ENCODE data around the gene SKOR1. TPM values are rescaled to one million over a fixed set of nuclear protein-coding genes. Genes with fewer than 3 reads are reported as not detected.

The SKOR1 gene
- total RNA-seq, 2 experiments from 2014 or later, result 0.07 to 0.15 TPM

GRCh38 chr15:67783303-67783702 lies 42.0 kb upstream of the SKOR1 start:
- no peaks in the 10 kb centered on the region for H3K36me3 Mint-ChIP-seq (ENCODE audit: low read depth)
- DNase-seq, result peak; percentile 65
- CTCF ChIA-PET, result interaction anchor here (0.8 to 2.2 kb wide), 3 partner anchors 12 to 211 kb away, joined by 3 to 6 read pairs (median 3); no protein-coding TSS in a partner anchor
- no peak overlapping the region for H3K4me3 Mint-ChIP-seq
- no peaks in the 10 kb centered on the region for H3K27me3 Mint-ChIP-seq (ENCODE audit: low read depth)
- intact Hi-C loops (cut with micrococcal nuclease), result loop anchor here (1.0 kb wide), 1 partner anchor 49 kb away; no protein-coding TSS in a partner anchor
- no peak overlapping the region for H3K27ac Mint-ChIP-seq
- no peaks in the 10 kb centered on the region for H3K9me3 Mint-ChIP-seq
- H3K4me1 Mint-ChIP-seq (ENCODE audit: low read depth), result peaks cover 15% of the 10 kb centered on the region

- intact Hi-C loops (cut with micrococcal nuclease), result no loop called here
- CTCF ChIA-PET, result interaction anchor here (0.6 to 2.2 kb wide), 2 partner anchors 52 to 411 kb away, joined by 3 to 6 read pairs; no protein-coding TSS in a partner anchor
- H3K9me3 Mint-ChIP-seq, result no peaks in the 10 kb centered on the region
- H3K36me3 Mint-ChIP-seq (ENCODE audit: low read depth), result no peaks in the 10 kb centered on the region
- DNase-seq, result no peak
- no peaks in the 10 kb centered on the region for H3K27me3 Mint-ChIP-seq (ENCODE audit: low read depth)
- H3K27ac Mint-ChIP-seq, result no peak overlapping the region
- H3K4me1 Mint-ChIP-seq (ENCODE audit: low read depth), result peaks cover 15% of the 10 kb centered on the region
- H3K4me3 Mint-ChIP-seq, result no peak overlapping the region
These were observed 41.1 kb upstream of the SKOR1 start for GRCh38 chr15:67784090-67784781.

GRCh38 chr15:67784856-67785430 lies 40.4 kb upstream of the SKOR1 start:
- DNase-seq, result no peak
- H3K27me3 Mint-ChIP-seq (ENCODE audit: low read depth), result no peaks in the 10 kb centered on the region
- no peaks in the 10 kb centered on the region for H3K9me3 Mint-ChIP-seq
- intact Hi-C loops (cut with micrococcal nuclease), result no loop called here
- CTCF ChIA-PET, result interaction anchor here (0.6 to 2.2 kb wide), 2 partner anchors 51 to 412 kb away, joined by 3 to 6 read pairs; no protein-coding TSS in a partner anchor
- no peak overlapping the region for H3K4me3 Mint-ChIP-seq
- H3K36me3 Mint-ChIP-seq (ENCODE audit: low read depth), result no peaks in the 10 kb centered on the region
- peaks cover 15% of the 10 kb centered on the region for H3K4me1 Mint-ChIP-seq (ENCODE audit: low read depth)
- no peak overlapping the region for H3K27ac Mint-ChIP-seq

DNA sequence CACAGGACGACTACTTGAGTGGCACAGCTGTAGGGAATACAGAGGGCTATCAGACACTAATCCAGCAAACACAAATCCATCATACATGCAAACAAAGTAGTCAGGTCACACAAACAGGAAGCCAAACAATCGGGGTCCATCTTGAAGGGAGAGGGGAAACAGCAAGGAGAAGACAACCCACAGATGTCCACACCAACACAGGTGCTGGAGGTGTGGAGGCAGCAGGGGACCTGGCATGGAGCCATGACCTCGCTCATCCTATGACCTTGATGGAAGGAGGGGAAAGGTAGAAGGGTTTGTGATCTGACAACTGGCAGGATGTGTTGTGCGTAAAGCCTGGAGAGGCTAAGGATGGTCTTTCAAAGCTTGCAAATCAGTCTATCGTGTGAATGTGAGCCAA lies 39.9 kb upstream of the SKOR1 start:
- no peaks in the 10 kb centered on the region for H3K36me3 Mint-ChIP-seq (ENCODE audit: low read depth)
- intact Hi-C loops (cut with micrococcal nuclease), result no loop called here
- H3K4me3 Mint-ChIP-seq, result no peak overlapping the region
- H3K4me1 Mint-ChIP-seq (ENCODE audit: low read depth), result peaks cover 15% of the 10 kb centered on the region
- no peaks in the 10 kb centered on the region for H3K27me3 Mint-ChIP-seq (ENCODE audit: low read depth)
- no peaks in the 10 kb centered on the region for H3K9me3 Mint-ChIP-seq
- CTCF ChIA-PET, result interaction anchor here (2.2 kb wide), 1 partner anchor 51 kb away, joined by 6 read pairs; no protein-coding TSS in a partner anchor
- DNase-seq, result no peak
- H3K27ac Mint-ChIP-seq, result no peak overlapping the region

DNA sequence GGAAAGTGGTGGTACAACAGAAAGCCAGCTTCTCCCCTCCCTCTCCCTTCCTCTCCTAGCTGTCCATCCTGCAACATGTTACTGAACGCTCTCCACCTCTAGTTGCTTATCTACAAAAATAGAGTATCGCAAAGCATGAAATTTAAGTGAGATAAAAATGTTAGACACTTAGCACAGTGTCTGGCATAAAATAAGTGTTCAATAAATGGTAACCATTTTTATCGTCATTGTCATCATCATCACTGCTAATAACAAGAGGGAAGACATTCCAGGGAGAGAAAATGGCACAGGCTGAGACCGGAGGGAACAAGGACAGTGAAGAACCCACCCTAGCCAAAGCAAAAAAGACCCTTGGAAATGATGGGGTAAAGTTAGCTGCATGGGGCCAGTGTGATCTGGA lies 38.7 kb upstream of the SKOR1 start:
- no peaks in the 10 kb centered on the region for H3K27me3 Mint-ChIP-seq (ENCODE audit: low read depth)
- H3K4me3 Mint-ChIP-seq, result no peak overlapping the region
- intact Hi-C loops (cut with micrococcal nuclease), result no loop called here
- CTCF ChIA-PET, result interaction anchor here (0.6 kb wide), 1 partner anchor 91 kb away, joined by 3 read pairs; no protein-coding TSS in a partner anchor
- H3K9me3 Mint-ChIP-seq, result no peaks in the 10 kb centered on the region
- no peak for DNase-seq
- H3K4me1 Mint-ChIP-seq (ENCODE audit: low read depth), result peaks cover 15% of the 10 kb centered on the region
- no peak overlapping the region for H3K27ac Mint-ChIP-seq
- H3K36me3 Mint-ChIP-seq (ENCODE audit: low read depth), result no peaks in the 10 kb centered on the region

- H3K36me3 Mint-ChIP-seq (ENCODE audit: low read depth), result peaks cover 7% of the 10 kb centered on the region
- H3K4me3 Mint-ChIP-seq, result no peak overlapping the region
- H3K27me3 Mint-ChIP-seq (ENCODE audit: low read depth), result no peaks in the 10 kb centered on the region
- no peak for DNase-seq
- intact Hi-C loops (cut with micrococcal nuclease), result no loop called here
- H3K4me1 Mint-ChIP-seq (ENCODE audit: low read depth), result peaks cover 6% of the 10 kb centered on the region
- CTCF ChIA-PET, result interaction anchor here (1.2 kb wide), 1 partner anchor 47 kb away, joined by 4 read pairs; no protein-coding TSS in a partner anchor
- H3K9me3 Mint-ChIP-seq, result no peaks in the 10 kb centered on the region
- no peak overlapping the region for H3K27ac Mint-ChIP-seq
These were observed 36.3 kb upstream of the SKOR1 start for GRCh38 chr15:67788986-67789385.

- Mint-ChIP-seq H3K9me3 (peaks cover 5% of the 10 kb centered on the region), H3K27me3 (ENCODE audit: low read depth) (no peaks in the 10 kb centered on the region), H3K4me1 (ENCODE audit: low read depth) (no peaks in the 10 kb centered on the region), H3K4me3 (no peak overlapping the region), H3K36me3 (ENCODE audit: low read depth) (peaks cover 20% of the 10 kb centered on the region), H3K27ac (no peak overlapping the region)
- DNase-seq, result no peak
- CTCF ChIA-PET, result no interaction called here
- intact Hi-C loops (cut with micrococcal nuclease), result no loop called here
These were observed 34.5 kb upstream of the SKOR1 start for GRCh38 chr15:67790610-67791319.

- DNase-seq, result no peak
- Mint-ChIP-seq H3K4me3 (no peak overlapping the region), H3K9me3 (peaks cover 5% of the 10 kb centered on the region), H3K4me1 (ENCODE audit: low read depth) (no peaks in the 10 kb centered on the region), H3K36me3 (ENCODE audit: low read depth) (peaks cover 20% of the 10 kb centered on the region), H3K27me3 (ENCODE audit: low read depth) (no peaks in the 10 kb centered on the region), H3K27ac (no peak overlapping the region)
- intact Hi-C loops (cut with micrococcal nuclease), result no loop called here
- CTCF ChIA-PET, result no interaction called here
These were observed 32.9 kb upstream of the SKOR1 start for GRCh38 chr15:67792250-67792942.

DNA sequence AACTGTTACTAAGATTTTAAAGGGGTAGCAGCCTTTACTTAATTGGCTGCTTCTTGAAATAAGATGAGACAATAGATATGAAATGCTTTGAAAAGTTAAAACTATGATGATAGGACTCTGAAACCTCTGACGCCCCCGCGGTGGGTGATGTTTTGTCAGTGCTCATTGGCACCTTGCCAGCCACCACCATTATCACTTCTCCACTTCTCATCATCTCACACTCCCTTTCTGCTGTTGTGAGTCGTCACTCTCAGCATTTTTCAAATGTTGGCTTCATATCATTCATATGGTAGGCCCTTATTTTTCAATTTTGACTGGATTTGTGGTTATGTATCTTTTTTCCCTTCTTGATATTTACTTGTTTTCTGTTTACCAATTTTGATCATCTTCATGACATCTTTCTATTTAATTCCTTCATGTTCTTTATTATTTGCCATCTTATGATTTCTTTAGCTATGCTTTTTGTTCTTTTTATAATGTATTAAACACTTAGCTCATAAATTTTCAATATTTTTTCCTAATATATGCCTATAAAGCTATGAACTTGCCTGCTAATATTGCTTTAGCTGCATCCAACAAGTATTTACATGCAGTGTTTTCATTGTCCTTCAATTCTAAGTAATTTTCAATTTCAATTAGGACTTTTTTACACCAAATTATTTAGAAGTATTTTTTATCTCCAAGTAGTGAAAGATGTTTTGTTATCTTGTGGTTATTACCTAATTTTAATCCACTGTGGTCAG lies 30.3 kb upstream of the SKOR1 start:
- CTCF ChIA-PET, result no interaction called here
- H3K36me3 Mint-ChIP-seq (ENCODE audit: low read depth), result peaks cover 20% of the 10 kb centered on the region
- DNase-seq, result peak; percentile 33
- H3K9me3 Mint-ChIP-seq, result peaks cover 5% of the 10 kb centered on the region
- H3K4me3 Mint-ChIP-seq, result no peak overlapping the region
- H3K27me3 Mint-ChIP-seq (ENCODE audit: low read depth), result no peaks in the 10 kb centered on the region
- no peak overlapping the region for H3K27ac Mint-ChIP-seq
- no peaks in the 10 kb centered on the region for H3K4me1 Mint-ChIP-seq (ENCODE audit: low read depth)
- intact Hi-C loops (cut with micrococcal nuclease), result no loop called here

GRCh38 chr15:67796196-67797127 lies 28.8 kb upstream of the SKOR1 start:
- intact Hi-C loops (cut with micrococcal nuclease), result no loop called here
- H3K27ac Mint-ChIP-seq, result no peak overlapping the region
- no peaks in the 10 kb centered on the region for H3K4me1 Mint-ChIP-seq (ENCODE audit: low read depth)
- DNase-seq, result no peak
- H3K36me3 Mint-ChIP-seq (ENCODE audit: low read depth), result peaks cover 20% of the 10 kb centered on the region
- H3K27me3 Mint-ChIP-seq (ENCODE audit: low read depth), result no peaks in the 10 kb centered on the region
- no peak overlapping the region for H3K4me3 Mint-ChIP-seq
- peaks cover 5% of the 10 kb centered on the region for H3K9me3 Mint-ChIP-seq
- CTCF ChIA-PET, result interaction anchor here (0.5 kb wide), 1 partner anchor 173 kb away, joined by 4 read pairs; no protein-coding TSS in a partner anchor

- Mint-ChIP-seq H3K27ac (no peak overlapping the region), H3K27me3 (ENCODE audit: low read depth) (no peaks in the 10 kb centered on the region), H3K4me3 (no peak overlapping the region), H3K36me3 (ENCODE audit: low read depth) (peaks cover 11% of the 10 kb centered on the region), H3K4me1 (ENCODE audit: low read depth) (no peaks in the 10 kb centered on the region), H3K9me3 (peaks cover 3% of the 10 kb centered on the region)
- intact Hi-C loops (cut with micrococcal nuclease), result no loop called here
- CTCF ChIA-PET, result no interaction called here
- no peak for DNase-seq
These were observed 25.5 kb upstream of the SKOR1 start for GRCh38 chr15:67799801-67800205.

All from activated naive CD4-positive, alpha-beta T cell treated with anti-CD3 and anti-CD28 coated beads for 36 hours (primary cell).